Measurements from ENCODE around the gene PLCH1. TPM values are rescaled to one million over a fixed set of nuclear protein-coding genes. Genes with fewer than 3 reads are reported as not detected.

PLCH1 gene
- total and polyA plus RNA-seq, 9 of the 15 experiments (the other 6 are each of a cell fraction or from before 2014, with no cell fraction given), result 0.17 to 0.62 (median 0.40) TPM

DNA sequence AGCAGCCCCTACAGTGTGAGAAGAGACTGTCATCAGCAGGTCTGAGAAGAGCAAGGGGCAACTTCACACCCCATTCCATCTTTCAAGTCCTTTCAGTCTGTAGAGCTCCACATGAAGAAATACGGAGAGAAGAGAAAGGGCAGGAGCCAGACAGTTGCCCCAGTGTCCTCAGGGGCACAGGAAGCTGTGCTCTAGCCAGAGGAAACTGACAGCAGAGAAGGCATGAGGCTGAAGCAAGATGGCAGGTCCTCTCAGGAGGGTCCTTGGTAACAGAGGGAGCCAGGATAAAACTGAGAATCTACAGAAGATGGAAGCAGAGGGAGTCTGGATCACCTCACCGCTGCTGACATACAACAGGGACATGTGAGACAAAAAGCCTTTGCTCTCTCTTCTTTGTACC is 47.3 kb downstream of the PLCH1 start:
- peaks cover 3 to 5% of the 10 kb centered on the region in 2 experiments; a peak in 3 of 5 replicates for H3K27me3 ChIP-seq (ENCODE audit: control insufficient read depth in 2 of 2, insufficient read depth in 2 of 2, low read length in 2 of 2)
- no peak for TF ChIP-seq RBBP5 (IDR thresholded peaks at IDR 0.05; ENCODE audit: borderline replicate concordance, insufficient read depth, low read length, poor library complexity, severe bottlenecking)
- TF ChIP-seq, protein P1, sequence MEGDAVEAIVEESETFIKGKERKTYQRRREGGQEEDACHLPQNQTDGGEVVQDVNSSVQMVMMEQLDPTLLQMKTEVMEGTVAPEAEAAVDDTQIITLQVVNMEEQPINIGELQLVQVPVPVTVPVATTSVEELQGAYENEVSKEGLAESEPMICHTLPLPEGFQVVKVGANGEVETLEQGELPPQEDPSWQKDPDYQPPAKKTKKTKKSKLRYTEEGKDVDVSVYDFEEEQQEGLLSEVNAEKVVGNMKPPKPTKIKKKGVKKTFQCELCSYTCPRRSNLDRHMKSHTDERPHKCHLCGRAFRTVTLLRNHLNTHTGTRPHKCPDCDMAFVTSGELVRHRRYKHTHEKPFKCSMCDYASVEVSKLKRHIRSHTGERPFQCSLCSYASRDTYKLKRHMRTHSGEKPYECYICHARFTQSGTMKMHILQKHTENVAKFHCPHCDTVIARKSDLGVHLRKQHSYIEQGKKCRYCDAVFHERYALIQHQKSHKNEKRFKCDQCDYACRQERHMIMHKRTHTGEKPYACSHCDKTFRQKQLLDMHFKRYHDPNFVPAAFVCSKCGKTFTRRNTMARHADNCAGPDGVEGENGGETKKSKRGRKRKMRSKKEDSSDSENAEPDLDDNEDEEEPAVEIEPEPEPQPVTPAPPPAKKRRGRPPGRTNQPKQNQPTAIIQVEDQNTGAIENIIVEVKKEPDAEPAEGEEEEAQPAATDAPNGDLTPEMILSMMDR (IDR thresholded peaks at IDR 0.05 in 2 of 3, conservative IDR thresholded peaks at IDR 0.05 in 1 of 3; ENCODE audit: insufficient read depth in 2 of 3, low read depth in 1 of 3, low read length in 3 of 3), result no peak
- no peak for TF ChIP-seq CBX8 (IDR thresholded peaks at IDR 0.05; ENCODE audit: borderline replicate concordance, extremely low read depth, low read depth, low read length, poor library complexity, severe bottlenecking)
- TF ChIP-seq KLF1 (tag; IDR thresholded peaks at IDR 0.05), result no peak
- no peak for TF ChIP-seq CCAR2 (IDR thresholded peaks at IDR 0.05; ENCODE audit: low read depth, low read length)
- TF ChIP-seq BRD4 (IDR thresholded peaks at IDR 0.05), result no peak
- TF ChIP-seq, protein P2, sequence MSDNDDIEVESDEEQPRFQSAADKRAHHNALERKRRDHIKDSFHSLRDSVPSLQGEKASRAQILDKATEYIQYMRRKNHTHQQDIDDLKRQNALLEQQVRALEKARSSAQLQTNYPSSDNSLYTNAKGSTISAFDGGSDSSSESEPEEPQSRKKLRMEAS (CRISPR knock-in tag; IDR thresholded peaks at IDR 0.05), result no peak
- H3K36me3 ChIP-seq (ENCODE audit: control insufficient read depth, insufficient read depth, low read length), result no peaks in the 10 kb centered on the region
- ATAC-seq (no peak), FAIRE-seq (no peak), DNase-seq (ENCODE audit: extremely low read depth in 1 of 4, low spot score in 3 of 4) (no peak)
- H2AFZ ChIP-seq (ENCODE audit: low read depth, low read length), result no peak overlapping the region
- no peaks in the 10 kb centered on the region for H3K79me2 ChIP-seq (ENCODE audit: control insufficient read depth, insufficient read depth, low read length)
- H3K4me2 ChIP-seq (ENCODE audit: insufficient read depth, low read length), result no peak overlapping the region
- no peaks in the 10 kb centered on the region for H3K9me3 ChIP-seq (replicated peaks; ENCODE audit: control insufficient read depth, insufficient read depth, low read depth, low read length)
- 0% methylated on average over 2 of the region's 2 CpGs for WGBS (ENCODE audit: insufficient coverage, low coverage, missing lambda C conversion rate)
- no TSS peak for BruUV-seq (replicated peaks)
- H3K9ac ChIP-seq (ENCODE audit: insufficient read depth in 1 of 2, low read depth in 2 of 2, low read length in 2 of 2), result no peak overlapping the region
- H4K20me1 ChIP-seq (replicated peaks; ENCODE audit: control insufficient read depth, insufficient read depth, low read length), result no peaks in the 10 kb centered on the region
- ChIA-PET CTCF (ENCODE audit: low intra/inter-chr PET ratio) (no interaction called here), POLR2A (interaction anchor here (0.6 to 0.7 kb wide), 2 partner anchors 27 to 209 kb away, joined by 3 read pairs; no protein-coding TSS in a partner anchor)
- in situ Hi-C loops (cut with MboI) (no loop called here), intact Hi-C loops (cut with micrococcal nuclease) (no loop called here)
- no peak overlapping the region for H3K27ac ChIP-seq (ENCODE audit: extremely low read depth, low read depth, low read length)
- H3K4me3 ChIP-seq, result no peak overlapping the region
- no peaks in the 10 kb centered on the region for H3K4me1 ChIP-seq (replicated peaks in 1 of 2; ENCODE audit: control insufficient read depth in 2 of 2, insufficient read depth in 2 of 2, low read length in 2 of 2)
- no peaks in the 10 kb centered on the region for H3K9me1 ChIP-seq (ENCODE audit: control insufficient read depth, insufficient read depth, low read length)

Measured in K562 (cell line).